Mucosa of descending colon (tissue), 3 donors: ENCODE results near the gene SH3TC2. TPM values are rescaled to one million over a fixed set of nuclear protein-coding genes. Genes with fewer than 3 reads are reported as not detected.

Source experiments
- ATAC-seq: fragments of 200-7000 bp; cut with Tn5 transposase; one replicate; pipeline ENCODE4 v1.9.1; 2020; ENCODE audit warnings: mild to moderate bottlenecking, moderate library complexity
- DNase-seq, 3 donors: peaks; one replicate each; pipeline ENCODE4 v3.0.0-alpha.2; 2020
- H3K36me3 ChIP-seq: fragments of 200-600 bp; one replicate; pipeline ENCODE4 v1.8.0; 2021; ENCODE audit warnings: low read depth, mild to moderate bottlenecking
- H3K4me1 ChIP-seq: fragments of 200-600 bp; one replicate; pipeline ENCODE4 v1.8.0; 2021; ENCODE audit warnings: low read depth, mild to moderate bottlenecking
- H3K4me3 ChIP-seq: fragments of 200-600 bp; one replicate; pipeline ENCODE4 v1.8.0; 2021; ENCODE audit warnings: mild to moderate bottlenecking
- H3K9me3 ChIP-seq: fragments of 200-600 bp; one replicate; pipeline ENCODE4 v1.8.0; 2021; ENCODE audit warnings: mild to moderate bottlenecking
- CTCF ChIP-seq: fragments of 200-600 bp; IDR thresholded peaks from one replicate; pipeline ENCODE4 v1.8.0; 2022; ENCODE audit warnings: antibody characterized with exemption, mild to moderate bottlenecking
- intact Hi-C, 2 donors: fragments of 100-400 bp; cut with DNase I in 1 of 2; cut with micrococcal nuclease in 1 of 2; formaldehyde crosslinking; loops; one replicate each; pipeline versions ENCODE4 v1.11.0 to v1.11.1; 2022; cut with DNase I, micrococcal nuclease
- total RNA-seq, 3 donors: library from RNA; stranded (reverse); fragmentation: NEBNext Ultra II Directional in 2 of 3; extraction: Animal tissue kit (Norgen Biotek cat#: 25700) in 2 of 3; gene quantifications; one replicate each; pipeline versions ENCODE4 v1.2.1 to v1.2.4, GENCODE V29; 2021 to 2023
- donor health status: DM: no; HTN: no; CAD: no; lungs with moderate emphysema.
- donor health status: DM: no; HTN: no; CAD: no.
- donor health status: DM: no; HTN: yes; CAD: no.

SH3TC2 gene
- total RNA-seq, 3 donors from 2014 or later = 1.3 to 3.9 (median 2.2) TPM

- no peak for TF ChIP-seq CTCF
- Histone ChIP-seq H3K9me3 (no peaks in the 10 kb centered on the region), H3K4me1 (no peaks in the 10 kb centered on the region), H3K36me3 (no peaks in the 10 kb centered on the region), H3K4me3 (no peak overlapping the region)
- ATAC-seq (no peak), DNase-seq (no peak)
- intact Hi-C loops = loop anchor here (5.0 to 10.0 kb wide), 2 partner anchors 304 to 596 kb away; no protein-coding TSS in a partner anchor
Observed at GRCh38 chr5:149038336-149039080, 24.4 kb downstream of the SH3TC2 start.

GRCh38 chr5:149037817-149038216, 25.0 kb downstream of the SH3TC2 start:
- intact Hi-C loops = loop anchor here (5.0 to 10.0 kb wide), 2 partner anchors 303 to 596 kb away; no protein-coding TSS in a partner anchor
- no peak for TF ChIP-seq CTCF
- peak; percentile 59 for ATAC-seq

GRCh38 chr5:149036970-149037369, 25.9 kb downstream of the SH3TC2 start:
- Histone ChIP-seq H3K36me3 (no peaks in the 10 kb centered on the region), H3K4me3 (no peak overlapping the region), H3K9me3 (no peaks in the 10 kb centered on the region), H3K4me1 (no peaks in the 10 kb centered on the region)
- ATAC-seq = no peak
- DNase-seq = no peak
- TF ChIP-seq CTCF = no peak
- intact Hi-C loops = loop anchor here (5.0 to 10.0 kb wide), 2 partner anchors 302 to 595 kb away; no protein-coding TSS in a partner anchor

More at GRCh38 chr5:149037817-149038216, 25.0 kb downstream of the SH3TC2 start:
- Histone ChIP-seq H3K9me3 (no peaks in the 10 kb centered on the region), H3K4me1 (no peaks in the 10 kb centered on the region), H3K4me3 (no peak overlapping the region), H3K36me3 (no peaks in the 10 kb centered on the region)
- no peak for DNase-seq

GRCh38 chr5:149036168-149036567, 26.7 kb downstream of the SH3TC2 start:
- no peak for TF ChIP-seq CTCF
- no peak for DNase-seq
- intact Hi-C loops = loop anchor here (5.0 to 10.0 kb wide), 2 partner anchors 301 to 594 kb away; no protein-coding TSS in a partner anchor

GRCh38 chr5:149035372-149035790, 27.5 kb downstream of the SH3TC2 start:
- intact Hi-C loops = loop anchor here (5.0 to 10.0 kb wide), 2 partner anchors 301 to 593 kb away; no protein-coding TSS in a partner anchor
- DNase-seq = peak; percentile 62 to 85 (median 79)
- Histone ChIP-seq H3K4me1 (no peaks in the 10 kb centered on the region), H3K36me3 (no peaks in the 10 kb centered on the region), H3K4me3 (no peak overlapping the region), H3K9me3 (no peaks in the 10 kb centered on the region)
- peak; percentile 45 for TF ChIP-seq CTCF
- peak; percentile 87 for ATAC-seq

More at GRCh38 chr5:149036168-149036567, 26.7 kb downstream of the SH3TC2 start:
- Histone ChIP-seq H3K9me3 (no peaks in the 10 kb centered on the region), H3K4me1 (no peaks in the 10 kb centered on the region), H3K36me3 (no peaks in the 10 kb centered on the region), H3K4me3 (no peak overlapping the region)
- peak; percentile 23 for ATAC-seq
